Lung (tissue), 12 donors: ENCODE data around the gene CABP4. TPM values are rescaled to one million over a fixed set of nuclear protein-coding genes. Genes with fewer than 3 reads are reported as not detected.

ENCODE experiments used
- ATAC-seq: fragments of 200-7000 bp; cut with Tn5 transposase; one replicate; pipeline ENCODE4 v1.9.1; 2020; ENCODE audit warnings: moderate number of reproducible peaks; ENCODE audit not compliant: insufficient read depth, low FRiP score
- DNase-seq, 3 donors: peaks; one replicate each; pipeline ENCODE4 v3.0.0-alpha.2; 2013 to 2017
- H3K27ac ChIP-seq, 2 donors: one replicate each; pipeline ENCODE4 v1.5.1; 2013; ENCODE audit warnings: mild to moderate bottlenecking in 2 of 2, moderate library complexity in 2 of 2, control low read depth in 1 of 2, inconsistent platforms in 1 of 2, low read depth in 1 of 2, low read length in 1 of 2
- H3K27me3 ChIP-seq, 3 donors: one replicate each; pipeline ENCODE4 v1.5.1; 2013; ENCODE audit warnings: low read length in 2 of 3; ENCODE audit not compliant: control insufficient read depth in 3 of 3, insufficient read depth in 3 of 3
- H3K36me3 ChIP-seq, 4 donors: one replicate each; pipeline ENCODE4 v1.5.1; 2013; ENCODE audit warnings: low read length in 4 of 4, mild to moderate bottlenecking in 1 of 4, moderate library complexity in 1 of 4; ENCODE audit not compliant: control insufficient read depth in 4 of 4, insufficient read depth in 4 of 4
- H3K4me1 ChIP-seq, 5 donors: one replicate each; pipeline ENCODE4 v1.5.1; 2013; ENCODE audit warnings: low read length in 5 of 5, mild to moderate bottlenecking in 2 of 5, moderate library complexity in 1 of 5; ENCODE audit not compliant: control insufficient read depth in 5 of 5, insufficient read depth in 5 of 5
- H3K4me3 ChIP-seq: one replicate; pipeline ENCODE4 v1.5.1; 2013; ENCODE audit warnings: mild to moderate bottlenecking, control low read depth, moderate library complexity
- H3K9ac ChIP-seq, 2 donors: one replicate each; pipeline ENCODE4 v1.5.1; 2013; ENCODE audit warnings: low read length in 2 of 2, control low read depth in 1 of 2; ENCODE audit not compliant: insufficient read depth in 1 of 2
- H3K9me3 ChIP-seq, 4 donors: one replicate each; pipeline ENCODE4 v1.5.1; 2013; ENCODE audit warnings: low read length in 3 of 4, mild to moderate bottlenecking in 1 of 4, moderate library complexity in 1 of 4; ENCODE audit not compliant: control insufficient read depth in 4 of 4, insufficient read depth in 3 of 4
- CTCF ChIP-seq: IDR thresholded peaks from 2 replicates; pipeline ENCODE4 v1.5.1; 2012; ENCODE audit warnings: mild to moderate bottlenecking; ENCODE audit errors: control extremely low read depth, extremely low read depth
- WGBS, 2 donors: extraction: QIAGEN DNeasy Blood & Tissue Kit; methylation state at CpG; one replicate each; pipeline ENCODE4 v1.1.7; 2013; 5-methylcytosine and 5-hydroxymethylcytosine counted together
- polyA plus RNA-seq, 2 donors: library from polyadenylated mRNA; stranded (reverse); fragments of 200-250 nt; gene quantifications; one replicate each; pipeline ENCODE4 v1.2.1, GENCODE V29; 2013
- total RNA-seq, 2 donors: library from RNA; depleted of rRNA in 1 of 2; stranded (reverse); fragments of >200 nt in 1 of 2; gene quantifications; one replicate each; pipeline ENCODE4 v1.2.1, GENCODE V29; 2014 to 2021
- donor health status: control.
- donor health status: control.
- donor health status: Bipolar disorder and iron deficiency.
- donor health status: healthy.
- donor health status: DM: yes; HTN: yes; CAD: no.

CABP4 gene
- total and polyA plus RNA-seq, 4 donors = 0.96 to 5.3 (median 2.3) TPM

DNA sequence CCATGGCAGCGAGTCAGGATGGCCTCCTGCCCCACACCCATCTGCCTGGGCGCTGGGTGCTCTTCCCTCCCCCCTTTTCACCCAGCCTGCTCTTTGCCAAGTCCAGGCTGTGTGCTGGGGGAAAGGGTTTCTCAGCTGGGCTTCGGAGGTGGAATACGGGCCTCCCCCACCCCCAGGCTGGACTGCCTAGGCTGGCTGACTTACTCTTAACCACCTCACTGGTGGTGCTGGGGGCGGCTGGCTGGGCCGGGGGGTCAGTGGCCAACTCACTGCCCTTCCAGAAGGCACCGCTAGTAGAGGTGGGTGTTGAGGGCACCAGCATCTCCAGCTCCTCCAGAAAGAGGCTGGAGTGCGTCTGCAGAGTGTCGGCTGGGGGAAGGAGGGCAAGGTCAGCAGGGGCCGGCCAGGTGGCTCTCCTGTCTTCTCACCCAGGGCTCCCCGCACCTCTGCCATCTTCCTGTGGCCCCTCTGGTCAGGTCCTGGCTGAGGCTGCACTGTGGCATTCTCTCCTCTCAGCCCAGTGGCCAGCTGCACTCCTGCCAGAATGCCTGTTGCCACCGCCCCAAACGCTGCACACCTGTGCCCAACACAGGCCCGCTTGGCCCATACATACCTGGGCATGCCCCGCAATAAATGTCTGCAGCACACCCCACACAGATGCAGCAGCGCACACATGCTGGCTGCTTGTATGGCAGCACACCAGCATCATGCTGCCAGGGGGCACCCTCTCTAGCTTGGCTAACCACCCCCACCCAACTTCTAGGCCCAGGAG is 40.3 kb downstream of the CABP4 start:
- Histone ChIP-seq H3K27me3 (no peaks in the 10 kb centered on the region), H3K4me1 (no peaks in the 10 kb centered on the region), H3K36me3 (peaks cover 0 to 70% (median 17%) of the 10 kb centered on the region in 4 donors), H3K9ac (no peak overlapping the region), H3K9me3 (peaks cover 0 to 3% (median 0%) of the 10 kb centered on the region in 4 donors), H3K4me3 (no peak overlapping the region), H3K27ac (no peak overlapping the region)
- no peak for DNase-seq
- no peak for TF ChIP-seq CTCF
- ATAC-seq = no peak
- 91 to 95% methylated on average over 14 to 16 of the region's 16 CpGs for WGBS, 2 donors

DNA sequence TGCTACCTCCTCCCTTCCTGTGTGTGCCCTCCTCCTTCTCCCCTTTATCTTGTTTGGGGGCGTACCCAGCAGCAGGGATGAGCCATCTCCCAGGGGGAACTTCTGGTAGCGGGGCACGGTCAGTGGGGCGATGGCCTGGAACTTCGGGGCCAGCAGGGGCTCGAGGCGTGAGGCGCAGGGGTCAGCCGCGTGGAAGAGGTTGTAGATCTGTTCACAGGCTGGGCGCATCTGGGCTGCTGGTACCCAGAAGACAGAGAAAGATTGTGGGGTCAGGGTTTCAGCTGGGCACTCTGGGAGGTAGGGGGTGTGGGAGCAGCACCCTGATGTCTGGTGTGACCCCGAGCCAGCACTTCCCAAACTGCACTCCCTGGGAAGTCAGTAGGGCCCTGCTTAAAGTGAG is 41.0 kb downstream of the CABP4 start:
- DNase-seq = no peak
- Histone ChIP-seq H3K4me1 (no peaks in the 10 kb centered on the region), H3K27ac (no peak overlapping the region), H3K9me3 (peaks cover 0 to 3% (median 0%) of the 10 kb centered on the region in 4 donors), H3K36me3 (peaks cover 0 to 63% (median 14%) of the 10 kb centered on the region in 4 donors), H3K27me3 (no peaks in the 10 kb centered on the region), H3K4me3 (no peak overlapping the region), H3K9ac (no peak overlapping the region)
- WGBS, 2 donors = 95 to 98% methylated on average over 12 of the region's 12 CpGs
- TF ChIP-seq CTCF = no peak
- no peak for ATAC-seq

DNA sequence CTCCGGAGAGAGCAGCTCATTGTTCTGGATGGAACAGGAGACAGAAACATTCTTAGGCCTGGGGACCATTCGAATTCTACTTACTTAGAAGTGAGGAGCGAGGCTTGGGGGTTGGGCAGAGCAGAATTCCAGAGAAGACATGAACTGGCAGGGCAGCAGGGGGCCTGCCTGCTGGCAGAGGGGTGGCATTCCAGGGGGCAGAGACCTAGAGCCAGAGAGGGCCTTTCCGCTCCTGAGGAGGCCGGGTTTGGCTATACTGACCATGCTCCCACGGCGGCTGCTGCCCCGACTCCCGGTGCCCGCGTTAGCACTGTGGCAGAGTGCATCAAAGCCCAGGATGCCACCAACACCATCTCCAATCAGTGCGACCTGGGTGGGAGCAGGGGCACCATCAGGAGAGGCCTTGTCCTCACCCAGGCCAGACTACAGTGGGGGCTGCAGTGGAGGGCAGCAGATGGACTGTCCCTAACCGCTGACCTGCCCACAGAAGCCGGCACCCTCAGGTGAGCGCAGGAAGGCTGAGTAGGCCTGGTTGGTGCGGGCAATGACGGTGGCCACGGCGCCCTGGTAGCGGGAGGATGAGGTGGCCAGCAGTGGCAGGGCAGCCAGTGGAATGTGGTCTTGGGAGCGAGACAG is 42.6 kb downstream of the CABP4 start:
- no peak overlapping the region for H3K27ac ChIP-seq
- ATAC-seq (no peak), DNase-seq (no peak)
- whole genome bisulfite sequencing, 2 donors = 96 to 98% methylated on average over 21 of the region's 21 CpGs
- no peak for TF ChIP-seq CTCF
- H3K9ac ChIP-seq = no peak overlapping the region
- H3K27me3 ChIP-seq = no peaks in the 10 kb centered on the region
- no peaks in the 10 kb centered on the region for H3K4me1 ChIP-seq
- H3K4me3 ChIP-seq = no peak overlapping the region
- H3K9me3 ChIP-seq = peaks cover 0 to 3% (median 0%) of the 10 kb centered on the region in 4 donors
- H3K36me3 ChIP-seq = peaks cover 3 to 51% (median 15%) of the 10 kb centered on the region in 4 donors
